ENCODE measurements around the gene MRPL45.
"Not testable (repeated sequence)": the region's sequence is repeated elsewhere in the genome, so short reads cannot be mapped to it uniquely, and the experiment has no call there.

The MRPL45 gene

GRCh38 chr17:38296834-38297517 lies at the start of gene MRPL45:
MRPL45 (plus strand) TSS chr17:38297168; CDS start chr17:38297184, 16 bp downstream.
- DNase-seq (ENCODE audit: low read depth), result peak; percentile 99
- H3K4me3 ChIP-seq (ENCODE audit: low read depth, low read length), result peak within 1 kb of the TSS; percentile 68

- DNase-seq (ENCODE audit: low read depth); H3K4me3 ChIP-seq (ENCODE audit: low read depth, low read length): not testable (repeated sequence)
Observed at GRCh38 chr17:38253191-38253590, 43.8 kb upstream of the MRPL45 start.

GRCh38 chr17:38254357-38254756 lies 42.6 kb upstream of the MRPL45 start:
- not testable (repeated sequence) for H3K4me3 ChIP-seq (ENCODE audit: low read depth, low read length); DNase-seq (ENCODE audit: low read depth)

- DNase-seq (ENCODE audit: low read depth), result peak; percentile 76
- H3K4me3 ChIP-seq (ENCODE audit: low read depth, low read length), result peak overlapping the region; percentile 57
Observed at GRCh38 chr17:38257013-38257621, 39.9 kb upstream of the MRPL45 start.

GRCh38 chr17:38265974-38266506 lies 30.9 kb upstream of the MRPL45 start:
- H3K4me3 ChIP-seq (ENCODE audit: low read depth, low read length), result not testable (repeated sequence)

DNA sequence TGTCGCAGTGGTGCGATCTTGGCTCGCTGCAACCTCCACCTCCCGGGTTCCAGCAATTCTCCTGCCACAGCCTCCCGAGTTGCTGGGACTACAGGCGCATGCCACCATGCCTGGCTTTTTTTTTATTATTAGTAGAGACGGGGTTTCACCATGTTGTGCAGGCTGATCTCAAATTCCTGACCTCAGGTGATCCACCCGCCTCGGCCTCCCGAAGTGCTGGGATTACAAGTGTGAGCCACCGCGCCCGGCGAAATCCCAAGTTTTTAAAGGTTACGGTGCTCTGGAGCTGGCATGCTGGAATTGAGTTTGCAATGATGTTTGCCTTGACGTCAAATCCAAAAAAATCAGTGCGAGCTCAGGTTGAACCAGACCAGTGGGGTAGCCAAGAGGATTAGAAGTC lies 30.4 kb upstream of the MRPL45 start:
- not testable (repeated sequence) for H3K4me3 ChIP-seq (ENCODE audit: low read depth, low read length); DNase-seq (ENCODE audit: low read depth)

More at GRCh38 chr17:38265974-38266506, 30.9 kb upstream of the MRPL45 start:
- DNase-seq (ENCODE audit: low read depth), result not testable (repeated sequence)

- not testable (repeated sequence) for H3K4me3 ChIP-seq (ENCODE audit: low read depth, low read length); DNase-seq (ENCODE audit: low read depth)
Observed at GRCh38 chr17:38268138-38268537, 28.8 kb upstream of the MRPL45 start.

DNA sequence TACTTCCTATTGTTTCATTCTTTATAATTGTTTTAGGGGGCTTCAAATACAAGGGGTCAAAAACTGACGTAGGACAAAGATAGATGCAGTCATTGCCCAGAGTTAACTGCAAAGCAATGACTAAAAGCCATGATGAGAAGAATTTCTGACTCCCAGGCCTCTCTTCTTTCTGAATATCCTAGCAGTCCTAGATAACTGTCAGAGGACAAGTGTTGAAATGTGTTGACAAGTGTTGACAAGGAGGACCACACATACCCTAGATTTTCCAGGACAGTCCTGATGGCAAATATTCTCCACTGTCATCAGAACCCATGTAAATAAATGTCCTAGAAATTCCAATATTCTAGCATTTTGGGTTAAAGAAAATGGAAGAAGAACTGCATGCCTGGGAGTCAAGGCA lies 27.9 kb upstream of the MRPL45 start:
- H3K4me3 ChIP-seq (ENCODE audit: low read depth, low read length); DNase-seq (ENCODE audit: low read depth): not testable (repeated sequence)

GRCh38 chr17:38269552-38269951 lies 27.4 kb upstream of the MRPL45 start:
- H3K4me3 ChIP-seq (ENCODE audit: low read depth, low read length), result not testable (repeated sequence)
- peak; percentile 41 for DNase-seq (ENCODE audit: low read depth)

- not testable (repeated sequence) for DNase-seq (ENCODE audit: low read depth)
Observed at GRCh38 chr17:38285994-38286393, 11.0 kb upstream of the MRPL45 start.

GRCh38 chr17:38286501-38287091 lies 10.4 kb upstream of the MRPL45 start:
- DNase-seq (ENCODE audit: low read depth), result peak; percentile 41

More at GRCh38 chr17:38285994-38286393, 11.0 kb upstream of the MRPL45 start:
- not testable (repeated sequence) for H3K4me3 ChIP-seq (ENCODE audit: low read depth, low read length)

DNA sequence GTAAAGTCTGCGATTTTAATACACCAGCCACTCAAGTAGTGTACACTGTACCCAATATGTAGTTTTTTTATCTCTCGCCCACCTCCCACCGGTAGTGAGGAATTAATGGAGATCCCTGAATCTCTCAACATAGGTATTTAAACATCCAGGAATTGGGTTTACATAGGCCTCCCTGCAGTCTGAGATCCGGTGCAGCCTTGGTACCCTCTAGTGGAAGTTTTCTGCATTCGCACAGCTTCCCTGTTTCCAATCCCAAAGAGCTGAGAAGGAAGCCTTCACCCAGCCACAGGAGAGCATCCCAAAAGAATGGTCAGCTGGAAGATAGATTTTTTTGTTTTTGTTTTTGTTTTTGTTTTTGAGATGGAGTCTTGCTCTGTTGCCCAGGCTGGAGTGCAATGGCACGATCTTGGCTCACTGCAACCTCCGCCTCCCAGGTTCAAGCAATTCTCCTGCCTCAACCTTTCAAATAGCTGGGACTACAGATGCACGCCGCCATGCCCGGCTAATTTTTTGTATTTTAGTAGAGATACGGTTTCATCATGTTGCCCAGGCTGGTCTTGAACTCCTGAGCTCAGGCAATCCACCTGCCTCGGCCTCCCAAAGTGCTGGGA lies 8.6 kb upstream of the MRPL45 start:
- H3K4me3 ChIP-seq (ENCODE audit: low read depth, low read length), result not testable (repeated sequence)
- DNase-seq (ENCODE audit: low read depth), result peak; percentile 24
- TF ChIP-seq, protein P1, sequence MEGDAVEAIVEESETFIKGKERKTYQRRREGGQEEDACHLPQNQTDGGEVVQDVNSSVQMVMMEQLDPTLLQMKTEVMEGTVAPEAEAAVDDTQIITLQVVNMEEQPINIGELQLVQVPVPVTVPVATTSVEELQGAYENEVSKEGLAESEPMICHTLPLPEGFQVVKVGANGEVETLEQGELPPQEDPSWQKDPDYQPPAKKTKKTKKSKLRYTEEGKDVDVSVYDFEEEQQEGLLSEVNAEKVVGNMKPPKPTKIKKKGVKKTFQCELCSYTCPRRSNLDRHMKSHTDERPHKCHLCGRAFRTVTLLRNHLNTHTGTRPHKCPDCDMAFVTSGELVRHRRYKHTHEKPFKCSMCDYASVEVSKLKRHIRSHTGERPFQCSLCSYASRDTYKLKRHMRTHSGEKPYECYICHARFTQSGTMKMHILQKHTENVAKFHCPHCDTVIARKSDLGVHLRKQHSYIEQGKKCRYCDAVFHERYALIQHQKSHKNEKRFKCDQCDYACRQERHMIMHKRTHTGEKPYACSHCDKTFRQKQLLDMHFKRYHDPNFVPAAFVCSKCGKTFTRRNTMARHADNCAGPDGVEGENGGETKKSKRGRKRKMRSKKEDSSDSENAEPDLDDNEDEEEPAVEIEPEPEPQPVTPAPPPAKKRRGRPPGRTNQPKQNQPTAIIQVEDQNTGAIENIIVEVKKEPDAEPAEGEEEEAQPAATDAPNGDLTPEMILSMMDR (conservative IDR thresholded peaks at IDR 0.05; ENCODE audit: low read depth, low read length), result peak; percentile 46

More at GRCh38 chr17:38286501-38287091, 10.4 kb upstream of the MRPL45 start:
- not testable (repeated sequence) for H3K4me3 ChIP-seq (ENCODE audit: low read depth, low read length)

- DNase-seq (ENCODE audit: low read depth); H3K4me3 ChIP-seq (ENCODE audit: low read depth, low read length): not testable (repeated sequence)
Observed at GRCh38 chr17:38289760-38290159, 7.2 kb upstream of the MRPL45 start.

DNA sequence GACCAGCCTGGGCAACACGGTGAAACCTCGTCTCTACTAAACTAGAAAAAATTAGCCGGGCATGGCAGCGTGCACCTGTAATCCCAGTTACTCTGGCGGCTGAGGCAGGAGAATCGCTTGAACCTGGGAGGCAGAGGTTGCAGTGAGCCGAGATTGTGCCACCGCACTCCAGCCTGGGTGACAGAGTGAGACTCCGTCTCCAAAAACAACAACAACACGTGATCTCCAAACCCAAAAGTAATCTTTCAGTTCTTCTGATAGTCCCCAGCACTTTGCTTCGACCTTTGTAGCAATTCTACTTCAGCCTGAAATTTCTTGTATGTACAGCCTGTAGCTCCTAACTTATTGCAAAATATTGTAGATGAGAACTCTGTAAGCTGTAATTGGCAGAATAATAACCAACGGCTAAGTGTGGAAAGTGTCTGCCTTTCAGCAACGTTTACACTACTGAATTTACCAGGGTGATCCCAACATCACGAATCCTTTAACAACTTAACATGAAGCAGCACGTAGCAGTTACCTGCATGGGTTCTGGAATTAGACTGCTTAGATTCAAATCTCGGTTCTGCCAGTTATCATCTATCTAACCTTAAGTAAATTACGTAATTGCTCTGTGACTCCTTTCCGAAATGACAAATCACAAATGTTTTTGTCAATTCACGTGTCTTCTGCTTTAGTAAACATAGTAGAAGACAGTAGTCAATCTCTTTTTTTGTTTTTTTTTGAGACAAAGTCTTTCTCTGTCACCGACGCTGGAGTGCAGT lies 1.2 kb upstream of the MRPL45 start:
- H3K4me3 ChIP-seq (ENCODE audit: low read depth, low read length), result not testable (repeated sequence)

More for the DNA sequence above, 1.2 kb upstream of the MRPL45 start:
- DNase-seq (ENCODE audit: low read depth), result not testable (repeated sequence)

Measured in choroid plexus epithelial cell (primary cell).